HUES64 (cell line): ENCODE results near the gene SPESP1.

Source experiments
- H3K27ac ChIP-seq: 2 replicates; pipeline ENCODE4 v1.7.0; 2013; ENCODE audit warnings: low read depth, low read length, inconsistent platforms
- H3K27me3 ChIP-seq: 2 replicates; pipeline ENCODE4 v1.6.1; 2013; ENCODE audit warnings: mild to moderate bottlenecking, low read length; ENCODE audit not compliant: insufficient read depth
- H3K36me3 ChIP-seq: 2 replicates; pipeline ENCODE4 v1.6.1; 2013; ENCODE audit warnings: mild to moderate bottlenecking, low read length; ENCODE audit not compliant: insufficient read depth
- H3K4me1 ChIP-seq: 2 replicates; pipeline ENCODE4 v1.6.1; 2013; ENCODE audit warnings: mild to moderate bottlenecking, low read length, moderate library complexity; ENCODE audit not compliant: insufficient read depth
- H3K4me3 ChIP-seq: 2 replicates; pipeline ENCODE4 v1.5.1; 2013; ENCODE audit warnings: mild to moderate bottlenecking, low read length, moderate library complexity
- H3K9ac ChIP-seq: 2 replicates; pipeline ENCODE4 v1.6.1; 2013; ENCODE audit warnings: mild to moderate bottlenecking, low read depth, low read length
- H3K9me3 ChIP-seq: 2 replicates; pipeline ENCODE4 v1.6.1; 2013; ENCODE audit warnings: low read depth, low read length; ENCODE audit not compliant: insufficient read depth
- WGBS: fragments of 150-250, 120-280 bp; methylation state at CpG from one replicate; pipeline ENCODE4 v1.1.7; 2013; ENCODE audit warnings: missing lambda C conversion rate; 5-methylcytosine and 5-hydroxymethylcytosine counted together

Gene SPESP1

DNA sequence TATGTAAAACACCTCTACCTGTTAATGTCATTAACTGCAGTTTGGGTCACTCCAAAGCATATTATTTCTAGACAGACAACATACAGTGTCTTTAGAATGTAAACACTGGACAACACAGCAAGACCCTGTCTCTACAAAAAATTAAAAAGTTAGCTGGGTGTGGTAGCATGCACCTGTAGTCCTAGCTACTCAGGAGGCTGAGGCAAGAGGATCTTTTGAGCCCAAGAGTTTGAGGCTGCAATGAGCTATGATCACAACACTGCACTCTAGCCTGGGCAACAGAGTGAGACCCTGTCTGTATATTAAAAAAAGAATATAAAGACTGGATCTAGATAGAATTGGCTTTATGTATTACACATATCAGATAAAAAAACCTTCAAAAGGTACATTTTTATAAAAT, 20.0 kb upstream of the SPESP1 start:
- Histone ChIP-seq H3K9me3 (peaks cover 3% of the 10 kb centered on the region; the same call in 1 of the 2 replicates), H3K4me3 (no peak overlapping the region), H3K27ac (no peak overlapping the region), H3K4me1 (no peaks in the 10 kb centered on the region), H3K9ac (no peak overlapping the region), H3K36me3 (no peaks in the 10 kb centered on the region), H3K27me3 (no peaks in the 10 kb centered on the region)

DNA sequence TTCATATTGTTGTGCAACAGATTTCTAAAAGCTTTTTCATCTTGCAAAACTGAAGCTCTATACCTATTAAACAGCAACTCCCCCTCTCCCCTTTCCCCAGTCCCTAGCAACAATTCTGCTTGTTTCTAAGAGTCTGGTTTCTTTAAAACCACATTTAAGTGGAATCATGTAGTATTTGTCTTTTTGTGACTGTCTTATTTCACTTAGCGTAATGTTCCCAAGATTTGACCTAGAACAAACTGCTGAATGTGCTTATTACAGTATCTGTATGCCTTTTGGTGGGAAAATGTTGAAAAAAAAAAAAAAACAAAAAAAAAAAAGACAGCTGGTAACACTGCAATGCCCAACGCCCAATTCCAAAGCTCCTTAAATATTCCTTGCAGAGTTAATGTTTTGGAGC, 19.5 kb upstream of the SPESP1 start:
- no peaks in the 10 kb centered on the region for H3K36me3 ChIP-seq
- H3K27me3 ChIP-seq: no peaks in the 10 kb centered on the region
- no peak overlapping the region for H3K4me3 ChIP-seq
- no peaks in the 10 kb centered on the region for H3K4me1 ChIP-seq
- 100% methylated on average over 1 of the region's 2 CpGs for WGBS
- peaks cover 8% of the 10 kb centered on the region; the same call in 1 of the 2 replicates for H3K9me3 ChIP-seq
- no peak overlapping the region for H3K9ac ChIP-seq
- no peak overlapping the region for H3K27ac ChIP-seq

DNA sequence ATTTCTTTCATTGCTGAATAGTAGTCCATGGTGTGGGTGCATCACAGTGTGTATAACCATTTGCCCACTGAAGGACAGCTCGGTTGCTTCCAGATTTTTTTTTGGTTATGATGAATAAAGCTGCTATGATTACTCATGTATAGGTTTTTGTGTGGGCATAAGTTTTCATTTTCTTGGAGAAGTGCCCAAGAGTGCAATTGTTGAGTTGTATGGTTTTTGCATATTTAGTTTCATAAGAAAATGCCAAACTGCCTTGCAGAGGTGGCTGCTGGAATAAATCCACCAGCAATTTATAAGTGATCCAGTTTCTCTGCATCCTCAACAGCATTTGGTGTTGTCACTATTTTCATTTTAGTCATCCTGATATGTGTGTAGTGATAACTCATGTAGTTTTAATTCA, 8.4 kb upstream of the SPESP1 start:
- no peaks in the 10 kb centered on the region for H3K9me3 ChIP-seq
- H3K9ac ChIP-seq: no peak overlapping the region
- WGBS: 2% methylated on average over 1 of the region's 1 CpG
- H3K4me1 ChIP-seq: no peaks in the 10 kb centered on the region
- no peaks in the 10 kb centered on the region for H3K36me3 ChIP-seq
- no peaks in the 10 kb centered on the region for H3K27me3 ChIP-seq
- no peak overlapping the region for H3K27ac ChIP-seq
- H3K4me3 ChIP-seq: no peak overlapping the region

DNA sequence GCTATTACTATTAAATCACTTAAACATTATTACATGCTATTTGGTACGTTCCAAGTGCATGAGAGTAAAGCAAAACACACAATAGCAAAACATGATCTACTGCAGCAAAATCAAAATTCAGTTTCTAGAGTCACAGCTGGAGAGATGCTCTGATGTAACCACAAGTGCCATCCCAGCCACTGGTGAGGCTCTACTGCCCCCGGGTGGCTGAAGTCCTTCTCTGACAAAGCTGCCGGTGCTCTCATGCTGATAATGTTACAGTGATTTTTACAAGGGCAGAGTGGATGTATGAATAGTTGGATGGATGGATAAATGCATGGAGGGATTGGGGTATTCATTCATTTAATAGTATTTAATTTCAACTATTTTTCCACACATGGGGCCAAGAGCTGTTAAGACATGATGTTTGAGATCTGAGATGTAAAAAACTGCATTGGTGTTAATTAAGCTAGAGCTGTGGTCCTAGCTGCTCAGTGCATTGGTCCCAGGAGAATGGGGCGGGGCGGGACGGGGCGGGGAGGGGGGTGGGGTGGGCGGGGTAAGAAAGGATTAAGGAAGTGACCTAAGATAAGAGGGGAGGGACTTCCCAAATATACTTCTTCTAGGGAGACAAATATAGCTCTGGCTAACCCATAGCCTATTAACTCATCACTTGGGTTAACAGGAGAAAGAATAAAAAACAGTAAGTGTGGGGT, 5.3 kb upstream of the SPESP1 start:
- WGBS: 3% methylated on average over 3 of the region's 8 CpGs

DNA sequence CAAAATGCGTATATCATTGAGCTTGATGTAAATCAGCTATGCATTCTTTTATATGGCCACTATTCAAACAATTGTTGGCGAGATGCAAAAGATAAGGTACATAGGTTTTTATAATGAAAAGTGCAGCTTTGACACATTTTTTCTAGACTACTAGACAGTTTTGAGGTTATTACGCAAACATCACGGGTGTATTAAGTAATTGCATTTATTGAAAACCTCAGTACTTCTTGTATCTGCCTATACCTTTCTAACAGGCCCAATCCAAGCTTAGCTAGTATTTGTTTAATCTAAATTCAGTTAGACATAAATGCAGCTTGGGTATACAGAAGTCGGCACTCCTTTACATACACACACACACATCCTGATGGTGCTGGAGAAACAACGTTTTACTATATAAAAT, 2.7 kb downstream of the SPESP1 start:
- 99% methylated on average over 4 of the region's 6 CpGs for WGBS
- no peaks in the 10 kb centered on the region for H3K27me3 ChIP-seq
- no peak overlapping the region for H3K4me3 ChIP-seq
- no peak overlapping the region for H3K27ac ChIP-seq
- H3K36me3 ChIP-seq: no peaks in the 10 kb centered on the region
- H3K4me1 ChIP-seq: no peaks in the 10 kb centered on the region
- no peak overlapping the region for H3K9ac ChIP-seq
- H3K9me3 ChIP-seq: 0 out of 2 replicates have a peak, but pooled peaks cover 3% of the 10 kb centered on the region

More for the DNA sequence above, 5.3 kb upstream of the SPESP1 start:
- H3K9me3 ChIP-seq: no peaks in the 10 kb centered on the region
- no peaks in the 10 kb centered on the region for H3K27me3 ChIP-seq
- no peak overlapping the region for H3K4me3 ChIP-seq
- H3K9ac ChIP-seq: no peak overlapping the region
- no peak overlapping the region for H3K27ac ChIP-seq
- H3K4me1 ChIP-seq: no peaks in the 10 kb centered on the region
- no peaks in the 10 kb centered on the region for H3K36me3 ChIP-seq

DNA sequence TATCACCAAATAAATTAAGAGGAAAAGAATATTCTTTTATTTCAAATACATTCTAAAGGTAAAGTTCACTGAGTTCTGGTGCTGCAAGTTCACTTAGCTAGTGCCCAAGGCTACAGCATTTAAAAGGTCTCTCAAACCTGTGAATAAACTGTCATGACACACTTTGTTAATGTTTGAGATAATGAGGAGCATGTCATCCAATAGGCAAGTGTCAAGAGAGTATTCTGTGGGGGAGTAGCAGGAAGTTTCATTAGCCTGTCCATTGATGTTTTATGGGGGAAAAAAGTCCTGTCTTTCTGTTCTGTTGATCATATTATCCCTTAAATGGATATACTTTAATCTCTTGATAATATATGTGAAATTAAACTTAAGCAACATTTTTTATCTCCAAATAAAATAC, 4.0 kb downstream of the SPESP1 start:
- Histone ChIP-seq H3K36me3 (no peaks in the 10 kb centered on the region), H3K27me3 (no peaks in the 10 kb centered on the region), H3K9ac (no peak overlapping the region), H3K4me3 (no peak overlapping the region), H3K4me1 (no peaks in the 10 kb centered on the region), H3K9me3 (0 out of 2 replicates have a peak, but pooled peaks cover 3% of the 10 kb centered on the region), H3K27ac (no peak overlapping the region)

DNA sequence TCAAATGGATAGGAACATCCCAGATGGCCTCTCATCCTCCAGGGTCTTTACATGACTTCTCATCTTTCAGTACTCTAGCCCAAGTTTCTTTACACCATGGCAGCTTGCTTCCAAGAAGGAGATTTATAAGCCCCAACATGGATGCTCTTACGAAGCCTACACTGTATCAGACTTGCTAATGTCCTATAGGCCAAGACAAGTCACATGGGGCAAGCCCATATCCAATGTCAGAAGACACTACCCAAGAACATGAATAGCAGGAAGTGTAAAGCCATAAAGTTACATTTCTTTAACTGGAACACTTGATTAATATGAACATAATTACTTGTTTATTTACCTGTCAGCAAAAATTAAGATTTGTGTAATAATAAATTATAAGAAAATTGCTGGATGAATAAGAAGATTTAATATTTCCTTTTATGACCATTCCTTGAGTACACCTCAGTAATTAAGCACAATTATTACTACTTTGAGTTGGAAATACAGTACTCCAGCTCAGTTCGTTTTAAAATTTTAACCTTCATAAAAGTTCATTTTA, 5.1 kb downstream of the SPESP1 start:
- Histone ChIP-seq H3K4me1 (no peaks in the 10 kb centered on the region), H3K36me3 (no peaks in the 10 kb centered on the region), H3K9ac (no peak overlapping the region), H3K9me3 (0 out of 2 replicates have a peak, but pooled peaks cover 1% of the 10 kb centered on the region), H3K27ac (no peak overlapping the region), H3K4me3 (no peak overlapping the region), H3K27me3 (no peaks in the 10 kb centered on the region)
- 93% methylated on average over 2 of the region's 2 CpGs for WGBS

DNA sequence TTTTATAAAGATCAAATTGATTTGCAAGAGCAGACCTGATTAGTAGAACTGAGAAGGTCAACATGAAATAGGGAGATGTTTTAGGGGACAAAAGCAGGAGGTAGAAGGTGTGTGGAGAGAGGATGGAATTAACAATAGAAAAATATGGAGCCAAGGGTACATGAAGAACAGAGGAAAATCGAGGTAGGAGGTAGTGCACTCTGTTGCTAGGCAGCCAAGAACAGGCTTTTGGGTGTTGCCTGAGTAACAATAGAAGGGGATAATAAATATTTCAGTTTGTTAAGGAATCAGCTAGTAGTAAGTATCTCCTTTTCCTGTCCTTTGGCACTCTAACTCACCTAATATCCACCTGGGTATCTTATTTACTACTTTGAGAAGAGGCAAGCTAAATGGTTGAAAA, 9.2 kb downstream of the SPESP1 start:
- Histone ChIP-seq H3K36me3 (no peaks in the 10 kb centered on the region), H3K27me3 (no peaks in the 10 kb centered on the region), H3K4me1 (no peaks in the 10 kb centered on the region), H3K9ac (no peak overlapping the region), H3K27ac (no peak overlapping the region), H3K9me3 (no peaks in the 10 kb centered on the region), H3K4me3 (no peak overlapping the region)
- WGBS: 77% methylated on average over 1 of the region's 1 CpG

DNA sequence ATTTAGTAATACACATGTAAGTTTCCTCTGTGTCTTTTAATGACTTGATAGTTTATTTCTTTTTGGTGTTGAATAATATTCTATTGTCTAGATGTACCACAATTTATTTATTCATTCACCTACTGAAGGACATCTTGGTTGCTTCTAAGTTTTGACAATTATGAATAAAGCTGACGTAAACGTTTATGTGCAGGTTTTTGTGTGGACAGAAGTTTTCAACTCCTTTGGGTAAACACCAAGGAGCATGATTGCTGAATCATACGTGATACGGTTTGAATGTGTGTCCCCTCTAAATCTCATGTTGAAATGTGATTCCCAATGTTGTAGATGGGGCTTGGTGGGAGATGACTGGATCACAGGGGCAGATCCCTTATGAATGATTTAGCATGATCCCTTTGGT, 21.5 kb downstream of the SPESP1 start:
- no peaks in the 10 kb centered on the region for H3K36me3 ChIP-seq

DNA sequence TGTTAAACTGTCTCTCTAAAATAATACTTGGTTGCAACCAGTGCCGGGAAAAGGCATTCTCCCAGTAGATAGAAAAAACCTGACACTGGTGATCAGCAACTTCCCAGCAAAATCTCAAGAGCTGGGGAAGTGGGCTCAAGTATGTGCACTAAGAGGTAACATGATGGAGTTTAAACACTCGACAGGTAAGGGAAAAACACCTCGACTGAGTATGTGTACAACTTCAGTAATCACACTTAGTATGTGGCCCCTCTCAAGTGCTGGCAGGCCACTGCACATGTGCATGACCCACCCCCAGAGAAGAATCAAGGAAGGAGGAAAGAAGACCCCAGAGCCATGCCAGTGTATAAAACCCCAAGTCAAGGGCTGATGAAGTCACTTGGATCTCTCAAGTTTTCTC, 27.4 kb downstream of the SPESP1 start:
- Histone ChIP-seq H3K4me1 (no peaks in the 10 kb centered on the region), H3K36me3 (no peaks in the 10 kb centered on the region), H3K9ac (no peak overlapping the region), H3K9me3 (peaks cover 5% of the 10 kb centered on the region; the same call in 1 of the 2 replicates), H3K27ac (no peak overlapping the region), H3K4me3 (no peak overlapping the region), H3K27me3 (no peaks in the 10 kb centered on the region)
- 94% methylated on average over 3 of the region's 3 CpGs for WGBS

More for the DNA sequence above, 21.5 kb downstream of the SPESP1 start:
- Histone ChIP-seq H3K27ac (no peak overlapping the region), H3K9ac (no peak overlapping the region), H3K4me1 (no peaks in the 10 kb centered on the region), H3K9me3 (peaks cover 3% of the 10 kb centered on the region; the same call in 1 of the 2 replicates), H3K27me3 (no peaks in the 10 kb centered on the region), H3K4me3 (no peak overlapping the region)
- 94% methylated on average over 4 of the region's 4 CpGs for WGBS

DNA sequence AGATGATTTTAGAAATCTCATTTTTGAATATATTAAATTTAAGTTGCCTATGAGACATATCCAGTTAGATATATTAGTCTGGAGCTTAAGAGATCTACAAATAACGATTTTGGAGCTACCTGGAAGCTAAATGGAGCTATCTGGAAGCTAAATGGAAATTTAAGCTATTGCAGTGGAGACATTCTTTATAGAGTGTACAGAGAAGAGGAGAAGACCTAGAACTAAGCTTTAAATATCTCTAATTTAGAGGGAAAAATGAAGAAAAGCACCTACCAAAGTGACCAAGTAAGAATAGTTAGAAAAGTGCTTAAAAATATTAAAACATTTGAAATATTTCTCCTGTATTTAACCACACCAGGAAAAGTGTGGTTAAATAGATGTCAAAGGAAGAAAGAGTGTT, 28.3 kb downstream of the SPESP1 start:
- 92% methylated on average over 1 of the region's 1 CpG for WGBS
- H3K27me3 ChIP-seq: no peaks in the 10 kb centered on the region
- H3K4me3 ChIP-seq: no peak overlapping the region
- H3K36me3 ChIP-seq: no peaks in the 10 kb centered on the region
- peaks cover 5% of the 10 kb centered on the region; the same call in 1 of the 2 replicates for H3K9me3 ChIP-seq
- no peak overlapping the region for H3K27ac ChIP-seq
- no peak overlapping the region for H3K9ac ChIP-seq
- no peaks in the 10 kb centered on the region for H3K4me1 ChIP-seq
